Erythroblast (primary cell): ENCODE measurements around the gene EHF.
"Not testable (repeated sequence)": the region's sequence is repeated elsewhere in the genome, so short reads cannot be mapped to it uniquely, and the experiment has no call there.

Experiments used
- DNase-seq, 2 experiments: peaks; one replicate each; lab custom pipeline; 2025; lab: John Stamatoyannopoulos, UW
- GATA1 ChIP-seq: IDR thresholded peaks from 2 replicates; pipeline ENCODE4 v1.6.1; 2011; ENCODE audit warnings: low read depth, mild to moderate bottlenecking, control low read depth, low read length, moderate library complexity
- POLR2A ChIP-seq: IDR thresholded peaks from 2 replicates; pipeline ENCODE4 v1.6.1; 2011; ENCODE audit warnings: mild to moderate bottlenecking, low read length

Gene EHF

GRCh38 chr11:34665077-34665835 lies 44.4 kb downstream of the EHF start:
- no peak for TF ChIP-seq GATA1
- no peak for TF ChIP-seq POLR2A
- DNase-seq, result no peak

- no peak for DNase-seq
- TF ChIP-seq POLR2A (no peak), GATA1 (no peak)
These were observed 47.1 kb downstream of the EHF start for GRCh38 chr11:34667810-34668582.

- DNase-seq, result no peak
- TF ChIP-seq POLR2A (no peak), GATA1 (no peak)
These were observed 47.7 kb downstream of the EHF start for GRCh38 chr11:34668583-34669053.

GRCh38 chr11:34669458-34669857 lies 48.6 kb downstream of the EHF start:
- DNase-seq, result no peak
- TF ChIP-seq GATA1, result no peak
- no peak for TF ChIP-seq POLR2A

- no peak for DNase-seq
- TF ChIP-seq GATA1 (no peak), POLR2A (no peak)
These were observed 50.2 kb downstream of the EHF start for GRCh38 chr11:34671117-34671516.

- no peak for DNase-seq
- TF ChIP-seq POLR2A, result no peak
- TF ChIP-seq GATA1, result no peak
These were observed 51.1 kb downstream of the EHF start for GRCh38 chr11:34671946-34672345.

GRCh38 chr11:34674038-34674437 lies 53.1 kb downstream of the EHF start:
- no peak for TF ChIP-seq POLR2A
- no peak for TF ChIP-seq GATA1
- no peak for DNase-seq

- DNase-seq, result no peak
- no peak for TF ChIP-seq GATA1
- no peak for TF ChIP-seq POLR2A
These were observed 55.3 kb downstream of the EHF start for GRCh38 chr11:34676227-34676626.

- no peak for TF ChIP-seq POLR2A
- no peak for DNase-seq
These were observed 58.8 kb downstream of the EHF start for GRCh38 chr11:34679681-34680080.

- TF ChIP-seq GATA1 (no peak), POLR2A (no peak)
- DNase-seq, result no peak
These were observed 59.3 kb downstream of the EHF start for GRCh38 chr11:34680206-34680605.

GRCh38 chr11:34680918-34681586 lies 60.2 kb downstream of the EHF start:
- no peak for DNase-seq
- TF ChIP-seq POLR2A, result no peak
- no peak for TF ChIP-seq GATA1

- no peak for DNase-seq
- TF ChIP-seq GATA1 (no peak), POLR2A (no peak)
These were observed 61.9 kb downstream of the EHF start for GRCh38 chr11:34682825-34683224.

- TF ChIP-seq POLR2A (no peak), GATA1 (no peak)
These were observed 62.5 kb downstream of the EHF start for GRCh38 chr11:34683396-34683795.

GRCh38 chr11:34685864-34686263 lies 65.0 kb downstream of the EHF start:
- no peak for DNase-seq
- TF ChIP-seq POLR2A (no peak), GATA1 (no peak)

More at GRCh38 chr11:34683396-34683795, 62.5 kb downstream of the EHF start:
- no peak for DNase-seq

GRCh38 chr11:34692299-34692698 lies 71.4 kb downstream of the EHF start:
- DNase-seq, result not testable (repeated sequence)
